GM18909 (cell line): ENCODE measurements around the gene ARAP1.

Source experiments
- ATAC-seq: cut with Tn5 transposase; IDR thresholded peaks from one replicate; pipeline ENCODE4 v1.9.1; 2021; ENCODE audit warnings: mild to moderate bottlenecking; ENCODE audit not compliant: unreplicated experiment, poor library complexity

ARAP1 gene

GRCh38 chr11:72647882-72648281 lies 104.3 kb downstream of the ARAP1 start:
- ATAC-seq: no peak

DNA sequence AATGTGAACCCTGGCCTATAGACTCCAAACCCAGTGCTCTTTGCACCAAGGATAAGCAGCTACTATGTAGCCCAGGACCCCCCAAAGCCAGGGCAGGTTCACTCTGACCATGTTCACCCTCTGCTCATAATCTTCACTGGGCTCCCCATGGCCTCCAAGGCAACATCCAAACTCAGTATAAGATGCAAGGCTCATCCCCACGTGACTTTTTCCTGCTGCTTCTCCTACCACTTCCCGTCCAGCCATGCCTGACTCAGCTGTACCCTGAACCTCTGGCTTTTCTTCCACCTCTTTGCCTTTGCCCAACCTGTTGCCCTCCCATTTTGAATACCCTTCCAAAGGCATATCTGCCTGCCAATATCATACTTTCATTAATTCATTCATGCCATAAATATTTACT lies 105.7 kb downstream of the ARAP1 start:
- ATAC-seq: no peak

- ATAC-seq: no peak
Observed at GRCh38 chr11:72646024-72646423, 106.2 kb downstream of the ARAP1 start.

DNA sequence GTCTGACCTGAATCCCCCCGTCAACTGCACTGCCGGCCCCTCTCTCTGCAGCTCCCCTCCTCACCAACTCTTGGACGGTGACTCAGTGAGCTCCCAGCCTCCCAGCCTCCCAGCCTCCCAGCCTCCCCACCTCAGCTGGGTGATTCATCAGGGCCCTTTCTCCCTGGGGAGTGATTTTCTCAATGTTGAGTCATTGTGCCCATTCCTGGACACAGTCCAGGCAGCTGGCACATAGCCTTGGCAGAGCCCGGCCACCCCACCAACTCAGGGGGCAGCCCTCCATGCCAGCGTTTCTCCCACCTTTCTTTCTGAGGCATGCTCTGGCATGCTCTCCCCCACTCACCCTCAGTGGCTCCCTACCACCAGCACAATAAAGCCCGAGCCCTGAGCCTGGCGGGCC lies 108.7 kb downstream of the ARAP1 start:
- no peak for ATAC-seq

DNA sequence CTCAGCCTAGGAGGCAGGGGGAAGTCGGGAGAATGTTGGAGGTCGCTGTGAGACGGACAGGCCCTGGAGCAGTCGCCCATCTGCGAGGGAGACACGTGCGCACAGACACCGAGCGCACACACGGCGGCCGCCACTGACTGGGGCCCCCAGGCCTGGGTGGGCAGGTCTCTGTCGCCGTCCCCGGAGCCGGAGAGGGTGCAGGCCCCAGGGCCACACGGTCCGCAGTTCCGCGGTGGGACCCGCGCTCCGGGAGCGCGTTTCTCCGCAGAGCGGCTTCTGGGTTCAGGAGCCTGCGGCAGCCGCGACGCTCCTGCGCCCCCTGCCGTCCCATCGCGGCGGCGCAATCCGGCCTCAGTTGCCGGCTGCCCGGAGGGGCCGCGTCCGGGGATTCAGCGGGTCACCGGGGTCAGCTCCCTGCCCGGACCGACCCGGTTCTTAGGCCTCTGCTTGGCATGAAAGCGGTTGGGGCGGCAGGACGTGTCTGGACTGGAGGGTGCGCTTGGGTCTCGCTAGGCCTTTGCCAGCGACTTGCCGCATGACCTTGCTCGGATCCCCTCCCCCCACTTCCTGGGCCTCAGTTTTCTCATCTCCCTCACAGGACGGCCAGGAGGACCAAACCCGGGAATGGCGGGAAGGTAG lies 109.2 kb downstream of the ARAP1 start:
- ATAC-seq: peak; percentile 52

DNA sequence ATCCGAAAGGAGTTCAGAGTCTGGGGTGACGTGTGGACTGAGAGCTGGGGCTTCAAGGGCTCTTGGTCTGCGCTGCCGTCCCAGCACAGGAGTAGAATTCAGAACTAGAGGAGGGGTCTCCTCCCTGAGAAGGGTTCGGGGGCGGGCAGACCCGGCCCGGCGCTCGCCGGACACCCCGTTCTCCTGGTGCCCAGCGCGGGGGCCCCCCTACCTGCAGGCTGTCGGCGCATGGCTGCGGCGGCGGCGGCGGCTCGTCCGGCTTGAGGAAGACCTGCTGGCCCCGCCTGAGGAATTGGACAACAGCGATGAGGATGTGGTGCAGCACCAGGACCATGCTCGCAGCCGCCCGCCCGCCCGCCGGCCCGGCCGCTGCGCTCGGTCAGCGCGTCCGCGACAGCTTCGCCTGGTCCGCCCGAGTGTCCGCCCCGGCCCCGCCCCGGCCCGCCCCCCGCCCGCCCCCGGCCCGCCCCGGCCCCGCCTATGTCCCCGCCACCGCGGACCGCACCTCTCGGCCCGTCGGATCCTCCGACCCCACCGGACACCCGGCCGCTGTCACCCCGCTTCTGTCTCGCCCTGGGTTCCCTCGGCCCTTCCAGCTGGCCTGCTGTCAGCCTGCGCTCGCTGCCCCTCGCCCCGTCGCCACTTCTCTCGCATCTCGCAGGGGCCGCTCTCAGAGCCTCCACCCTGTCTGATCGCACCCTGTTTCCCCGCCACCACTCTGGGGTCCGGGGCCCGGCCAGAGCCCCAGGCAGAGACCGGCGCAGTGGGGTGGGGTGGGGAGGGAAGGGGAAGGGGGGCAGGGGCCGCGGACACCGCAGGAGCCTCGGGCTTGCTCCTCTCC lies 109.9 kb downstream of the ARAP1 start:
- ATAC-seq: no peak

DNA sequence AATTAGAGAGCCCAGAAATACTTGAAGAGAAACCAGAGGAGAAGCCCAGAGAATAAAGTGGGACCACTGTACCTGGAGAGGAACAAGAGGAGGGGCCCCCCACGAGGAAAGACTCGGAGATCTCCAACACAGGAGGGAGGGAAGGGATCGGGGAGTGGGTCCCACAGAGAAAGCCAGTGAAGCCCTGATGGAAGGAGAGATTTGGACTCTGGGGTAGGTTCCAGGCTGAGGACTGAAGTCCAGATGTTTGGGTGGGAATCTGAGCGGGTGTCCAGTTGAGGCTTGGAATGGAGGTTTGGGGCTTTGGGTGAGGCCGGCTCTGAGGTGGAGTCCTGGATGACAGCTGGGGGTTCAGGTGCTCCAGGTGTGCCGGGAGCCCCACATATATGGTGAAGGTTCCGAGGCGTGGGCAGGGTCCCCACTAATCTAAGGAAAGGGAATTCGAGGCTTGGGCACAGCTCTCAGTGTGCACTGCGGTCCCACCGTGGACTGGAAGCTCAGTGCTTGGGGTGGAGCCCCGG lies 110.6 kb downstream of the ARAP1 start:
- ATAC-seq: no peak

DNA sequence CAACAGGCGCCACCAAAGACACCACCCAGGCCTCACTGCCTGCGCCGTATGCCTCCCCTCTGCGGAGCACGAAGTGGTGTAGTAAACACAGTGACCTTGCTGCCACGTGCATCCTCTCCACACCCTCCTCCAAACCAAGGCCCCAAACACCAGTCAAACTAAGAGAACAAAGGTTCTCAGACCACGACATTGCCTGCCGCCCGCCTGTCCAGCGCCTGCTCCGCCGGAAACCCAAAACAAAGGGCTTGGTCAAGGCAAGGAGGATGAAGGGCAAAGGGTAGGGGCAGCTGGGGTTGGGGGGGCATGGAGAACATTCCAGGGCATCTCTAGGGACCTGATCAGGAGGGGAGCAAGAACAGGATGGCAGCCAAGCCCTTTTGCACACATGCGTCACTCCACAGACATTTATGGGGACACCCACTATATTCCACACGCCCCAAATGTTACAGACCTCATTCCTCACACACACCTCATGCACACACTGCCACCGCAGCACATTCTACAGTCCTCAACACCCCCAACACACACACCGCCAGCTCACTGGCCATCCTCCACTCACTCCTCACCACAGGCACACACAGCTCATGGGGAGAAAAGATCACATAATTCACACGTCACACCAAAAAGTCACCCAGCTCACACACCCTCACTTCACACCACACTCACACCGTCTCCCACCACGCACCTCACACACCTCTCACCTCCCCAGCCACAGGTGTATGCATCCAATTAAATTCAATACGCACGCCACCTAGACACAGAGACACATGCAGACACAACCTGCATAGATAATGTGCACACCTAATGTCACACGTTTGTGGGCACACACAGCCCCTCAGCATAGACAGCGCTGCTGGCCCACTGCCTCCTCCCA lies 112.5 kb downstream of the ARAP1 start:
- ATAC-seq: no peak

DNA sequence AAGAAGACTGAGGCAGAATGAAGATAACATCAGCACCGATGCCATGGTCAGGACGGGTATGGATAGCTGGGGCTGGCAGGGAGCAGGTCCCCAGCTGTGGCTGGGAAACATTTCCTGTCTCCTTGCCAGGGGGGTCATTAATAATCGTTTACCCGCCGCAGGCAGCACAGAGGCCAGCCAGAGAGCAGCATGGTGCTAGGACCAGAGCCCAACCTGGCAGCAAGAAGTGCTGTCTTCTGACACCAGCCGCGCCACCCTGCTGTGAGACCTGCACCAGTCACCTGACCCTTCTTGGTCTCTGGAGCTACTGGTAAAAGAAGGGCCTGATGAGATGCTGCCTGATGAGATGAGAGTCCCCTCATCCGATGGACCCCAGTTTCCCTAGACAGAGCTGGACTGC lies 114.3 kb downstream of the ARAP1 start:
- ATAC-seq: no peak

DNA sequence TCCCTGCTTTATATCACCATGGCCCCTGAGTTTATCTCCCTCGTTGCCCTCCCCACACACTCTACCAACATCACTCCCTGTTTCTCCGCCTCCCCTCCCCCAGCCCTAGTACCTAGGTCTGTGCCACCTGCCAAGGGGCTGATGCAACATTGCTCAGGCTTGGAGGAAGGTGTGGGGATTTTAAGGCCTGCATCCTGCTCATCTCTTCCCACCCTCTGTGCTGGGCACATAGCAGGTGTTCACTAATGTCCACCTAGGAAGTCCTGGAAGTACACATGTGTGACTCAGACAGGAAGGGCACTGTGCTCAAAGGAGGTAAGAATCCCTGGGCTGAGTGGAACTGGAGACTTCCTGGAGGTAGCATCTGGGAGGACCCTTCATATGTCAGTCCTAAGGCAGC lies 115.0 kb downstream of the ARAP1 start:
- ATAC-seq: no peak

- no peak for ATAC-seq
Observed at GRCh38 chr11:72636376-72636775, 115.8 kb downstream of the ARAP1 start.

DNA sequence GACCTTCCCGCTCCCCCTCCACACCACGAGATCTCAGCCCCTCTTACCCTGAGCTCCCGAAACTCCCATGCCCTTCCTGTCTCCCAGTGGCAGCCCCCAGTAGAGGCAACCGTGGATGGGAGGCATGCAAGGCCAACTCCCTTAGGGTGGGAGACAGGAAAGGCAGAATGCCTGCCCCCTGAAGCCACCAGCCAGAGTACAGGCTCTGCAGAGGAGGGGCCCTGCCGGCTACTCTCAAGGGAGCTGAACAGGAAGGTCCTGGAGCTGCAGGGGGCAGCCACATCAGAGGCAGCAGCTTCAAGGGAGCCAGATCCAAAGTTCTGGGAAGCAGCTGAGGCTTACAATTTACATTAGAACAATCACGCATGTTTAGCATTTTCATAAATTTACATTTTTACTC lies 116.3 kb downstream of the ARAP1 start:
- no peak for ATAC-seq

GRCh38 chr11:72635309-72635915 lies 116.8 kb downstream of the ARAP1 start:
- ATAC-seq: no peak
